Measurements from ENCODE around the gene IRF7. TPM values are rescaled to one million over a fixed set of nuclear protein-coding genes. Genes with fewer than 3 reads are reported as not detected.

Gene IRF7
- polyA plus RNA-seq, 1 donor, result 14.9 TPM

DNA sequence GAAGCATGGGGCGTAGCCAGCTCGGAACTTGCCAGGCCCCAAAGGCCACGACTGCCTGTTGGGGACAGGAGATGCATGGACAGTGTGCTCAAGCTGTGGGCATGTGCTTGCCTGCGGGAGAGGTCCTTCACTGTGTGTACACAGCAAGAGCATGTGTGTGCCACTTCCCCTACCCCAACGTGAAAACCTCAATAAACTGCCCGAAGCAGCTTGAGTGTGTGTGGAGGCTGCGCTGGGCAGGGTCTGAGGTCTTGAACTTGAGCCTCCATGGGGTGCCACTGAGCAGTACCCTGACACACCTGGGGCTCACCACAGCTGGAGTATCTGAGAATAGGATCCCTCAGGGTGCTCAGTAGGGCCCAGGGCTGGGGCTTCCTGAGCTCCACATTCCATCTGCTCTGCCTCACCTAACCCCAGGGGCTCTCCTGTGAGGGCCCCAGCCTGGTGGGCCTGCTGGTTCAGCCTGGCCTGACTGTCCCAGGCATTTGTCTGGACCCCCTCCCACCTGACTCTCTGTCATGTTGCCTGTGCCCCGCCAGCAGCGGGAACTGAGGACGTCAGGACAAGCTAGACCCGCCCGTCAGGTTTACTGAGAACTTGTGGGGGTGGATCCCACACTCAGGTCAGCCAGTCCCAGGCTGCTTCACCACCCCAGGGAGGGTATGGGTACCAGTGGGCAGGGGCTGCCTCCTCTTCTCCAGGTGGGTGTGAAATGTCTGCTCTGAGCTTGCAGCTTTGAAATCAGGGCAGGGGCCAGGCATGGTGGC, 51.8 kb downstream of the IRF7 start:
- DNase-seq (ENCODE audit: low read depth), result no peak

DNA sequence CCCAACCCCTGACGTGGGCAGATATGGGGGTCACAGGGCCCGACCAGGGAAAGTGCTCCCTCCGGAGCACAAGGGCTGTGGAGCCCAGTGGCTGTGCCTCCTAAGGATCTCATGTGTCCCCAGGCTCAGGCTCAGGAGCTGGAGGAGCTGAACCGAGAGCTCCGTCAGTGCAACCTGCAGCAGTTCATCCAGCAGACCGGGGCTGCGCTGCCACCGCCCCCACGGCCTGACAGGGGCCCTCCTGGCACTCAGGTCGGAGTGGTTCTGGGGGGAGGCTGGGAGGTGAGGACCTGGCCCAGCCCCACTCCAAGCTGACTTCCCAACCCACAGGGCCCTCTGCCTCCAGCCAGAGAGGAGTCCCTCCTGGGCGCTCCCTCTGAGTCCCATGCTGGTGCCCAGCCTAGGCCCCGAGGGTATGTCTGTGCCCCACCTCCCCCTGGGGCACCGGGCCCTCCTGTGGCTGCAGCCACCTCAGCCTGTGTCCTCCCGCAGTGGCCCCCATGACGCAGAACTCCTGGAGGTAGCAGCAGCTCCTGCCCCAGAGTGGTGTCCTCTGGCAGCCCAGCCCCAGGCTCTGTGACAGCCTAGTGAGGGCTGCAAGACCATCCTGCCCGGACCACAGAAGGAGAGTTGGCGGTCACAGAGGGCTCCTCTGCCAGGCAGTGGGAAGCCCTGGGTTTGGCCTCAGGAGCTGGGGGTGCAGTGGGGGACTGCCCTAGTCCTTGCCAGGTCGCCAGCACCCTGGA, 52.5 kb downstream of the IRF7 start:
- no peak for DNase-seq (ENCODE audit: low read depth)

Other genes starting within 250 kb of the IRF7 start
- gene B4GALNT4, start 246.5 kb downstream of the IRF7 start, polyA plus RNA-seq (ENCODE audit: insufficient read length), result 11.4 TPM
- 0.16 TPM for gene PKP3, start 221.7 kb downstream of the IRF7 start, polyA plus RNA-seq (ENCODE audit: insufficient read length)
- 11.6 TPM for gene SIGIRR, start 201.0 kb downstream of the IRF7 start, polyA plus RNA-seq (ENCODE audit: insufficient read length)
- gene ANO9, start 173.9 kb downstream of the IRF7 start, polyA plus RNA-seq (ENCODE audit: insufficient read length), result 0.20 TPM
- 33.3 TPM for gene PTDSS2, start 165.7 kb downstream of the IRF7 start, polyA plus RNA-seq (ENCODE audit: insufficient read length)
- 85.0 TPM for gene RNH1, start 108.7 kb downstream of the IRF7 start, polyA plus RNA-seq (ENCODE audit: insufficient read length)
- 120 TPM for gene HRAS, start 80.4 kb downstream of the IRF7 start, polyA plus RNA-seq (ENCODE audit: insufficient read length)
- 7.3 TPM for gene LRRC56, start 78.4 kb downstream of the IRF7 start, polyA plus RNA-seq (ENCODE audit: insufficient read length)
- gene LMNTD2, start 55.2 kb downstream of the IRF7 start, polyA plus RNA-seq (ENCODE audit: insufficient read length), result 0.52 TPM
- 1.8 TPM for gene RASSF7, start 55.0 kb downstream of the IRF7 start, polyA plus RNA-seq (ENCODE audit: insufficient read length)
- 18.4 TPM for gene PHRF1, start 39.5 kb downstream of the IRF7 start, polyA plus RNA-seq (ENCODE audit: insufficient read length)
- gene CDHR5, start 9.0 kb upstream of the IRF7 start, polyA plus RNA-seq (ENCODE audit: insufficient read length), result 1.9 TPM
- 97.2 TPM for gene SCT, start 11.2 kb upstream of the IRF7 start, polyA plus RNA-seq (ENCODE audit: insufficient read length)
- 1.1 TPM for gene DRD4, start 21.3 kb upstream of the IRF7 start, polyA plus RNA-seq (ENCODE audit: insufficient read length)
- gene DEAF1, start 79.3 kb upstream of the IRF7 start, polyA plus RNA-seq (ENCODE audit: insufficient read length), result 28.7 TPM
- gene TMEM80, start 79.9 kb upstream of the IRF7 start, polyA plus RNA-seq (ENCODE audit: insufficient read length), result 17.0 TPM
- gene EPS8L2, start 90.3 kb upstream of the IRF7 start, polyA plus RNA-seq (ENCODE audit: insufficient read length), result 2.0 TPM
- gene TALDO1, start 131.5 kb upstream of the IRF7 start, polyA plus RNA-seq (ENCODE audit: insufficient read length), result 59.5 TPM
- 40.5 TPM for gene GATD1, start 161.5 kb upstream of the IRF7 start, polyA plus RNA-seq (ENCODE audit: insufficient read length)
- 0.70 TPM for gene CEND1, start 174.1 kb upstream of the IRF7 start, polyA plus RNA-seq (ENCODE audit: insufficient read length)
- 9.2 TPM for gene SLC25A22, start 182.3 kb upstream of the IRF7 start, polyA plus RNA-seq (ENCODE audit: insufficient read length)
- gene PIDD1, start 189.3 kb upstream of the IRF7 start, polyA plus RNA-seq (ENCODE audit: insufficient read length), result 11.2 TPM
- gene RPLP2, start 194.0 kb upstream of the IRF7 start, polyA plus RNA-seq (ENCODE audit: insufficient read length), result 1,639 TPM
- 27.6 TPM for gene PNPLA2, start 203.0 kb upstream of the IRF7 start, polyA plus RNA-seq (ENCODE audit: insufficient read length)
- gene CRACR2B, start 212.0 kb upstream of the IRF7 start, polyA plus RNA-seq (ENCODE audit: insufficient read length), result 17.6 TPM
- gene CD151, start 217.0 kb upstream of the IRF7 start, polyA plus RNA-seq (ENCODE audit: insufficient read length), result 155 TPM
- 109 TPM for gene POLR2L, start 226.6 kb upstream of the IRF7 start, polyA plus RNA-seq (ENCODE audit: insufficient read length)
- 44.0 TPM for gene TSPAN4, start 226.9 kb upstream of the IRF7 start, polyA plus RNA-seq (ENCODE audit: insufficient read length)